Panc1 (cell line): ENCODE results near the gene CCSAP. TPM values are rescaled to one million over a fixed set of nuclear protein-coding genes. Genes with fewer than 3 reads are reported as not detected.

Experiments
- ATAC-seq: fragments of 200-7000 bp; cut with Tn5 transposase; 2 replicates; pipeline ENCODE4 v1.9.1; 2020; ENCODE audit warnings: mild to moderate bottlenecking, moderate library complexity
- BruUV-seq: library from RNA; stranded (reverse); fragments of 400-500 nt; replicated peaks from 2 replicates; lab custom pipeline; 2021; lab: Mats Ljungman, UMichigan
- CTCF ChIA-PET: fragments of 300-600 bp; sonication (Branson Sonifier 250); formaldehyde crosslinking; loops from one replicate; lab custom pipeline; 2022; ENCODE audit warnings: antibody characterized with exemption; lab: Charles Lee
- POLR2A ChIA-PET: fragments of 300-600 bp; sonication (Branson Sonifier 250); formaldehyde crosslinking; loops from one replicate; lab custom pipeline; 2022; ENCODE audit warnings: antibody characterized with exemption; lab: Charles Lee
- DNase-seq: peaks from one replicate; pipeline ENCODE4 v3.0.0-alpha.2; 2010; ENCODE audit warnings: low read depth, low spot score
- H3K27ac ChIP-seq: 2 replicates; pipeline ENCODE4 v1.5.1; 2011; ENCODE audit warnings: mild to moderate bottlenecking, low read length, inconsistent platforms
- H3K27me3 ChIP-seq: fragments of 200-500 bp; sonication (Bioruptor generic); 2 replicates; pipeline ENCODE4 v1.6.0; 2014; ENCODE audit warnings: low read length, inconsistent platforms; ENCODE audit not compliant: control insufficient read depth, insufficient read depth
- H3K36me3 ChIP-seq: fragments of 200-500 bp; sonication (Bioruptor generic); 2 replicates; pipeline ENCODE4 v1.5.1; 2014; ENCODE audit warnings: inconsistent platforms, mild to moderate bottlenecking, low read length, moderate library complexity; ENCODE audit not compliant: control insufficient read depth, insufficient read depth
- H3K4me1 ChIP-seq: 2 replicates; pipeline ENCODE4 v1.5.1; 2011; ENCODE audit warnings: inconsistent platforms, mild to moderate bottlenecking, low read length, moderate library complexity; ENCODE audit not compliant: control insufficient read depth, insufficient read depth
- H3K4me3 ChIP-seq, 2 experiments: 2 replicates each; pipeline ENCODE4 v1.5.1; 2011 to 2012; ENCODE audit warnings: low read depth in 2 of 2, low read length in 2 of 2, mild to moderate bottlenecking in 2 of 2, inconsistent platforms in 1 of 2, moderate library complexity in 1 of 2
- H3K9me3 ChIP-seq: fragments of 200-500 bp; sonication (Bioruptor generic); 2 replicates; pipeline ENCODE4 v1.5.1; 2014; ENCODE audit warnings: low read depth, mild to moderate bottlenecking, inconsistent platforms, low read length, moderate library complexity; ENCODE audit not compliant: control insufficient read depth, insufficient read depth
- CTCF ChIP-seq: fragments of 450-650 bp; IDR thresholded peaks from 2 replicates; pipeline ENCODE4 v1.5.1; 2017; ENCODE audit warnings: mild to moderate bottlenecking
- POLR2AphosphoS5 ChIP-seq: IDR thresholded peaks from 2 replicates; pipeline ENCODE4 v1.6.1; 2012; ENCODE audit warnings: mild to moderate bottlenecking, low read depth, low read length, moderate library complexity
- REST ChIP-seq, 2 experiments: IDR thresholded peaks; 2 replicates each; pipeline ENCODE4 v1.6.1; 2011 to 2012; ENCODE audit warnings: low read depth in 2 of 2, control low read depth in 1 of 2, low read length in 1 of 2, mild to moderate bottlenecking in 1 of 2, moderate library complexity in 1 of 2; ENCODE audit not compliant: insufficient read depth in 1 of 2
- SIN3A ChIP-seq: IDR thresholded peaks from 2 replicates; pipeline ENCODE4 v1.6.1; 2012; ENCODE audit warnings: low read depth, mild to moderate bottlenecking, low read length, moderate library complexity, borderline replicate concordance; ENCODE audit not compliant: insufficient read depth
- TCF7L2 ChIP-seq: IDR thresholded peaks from 2 replicates; pipeline ENCODE4 v1.6.1; 2011; ENCODE audit warnings: mild to moderate bottlenecking, low read depth, low read length, inconsistent platforms
- in situ Hi-C: cut with HindIII; loops from 2 replicates; pipeline ENCODE4 v1.10.0; 2016; ENCODE audit warnings: low sequenced_read_pairs, low pct_unique_long_range_greater_than_20kb
- intact Hi-C: fragments of 100-400 bp; cut with micrococcal nuclease; formaldehyde crosslinking; loops from one replicate; pipeline ENCODE4 v1.10.0; 2022; ENCODE audit not compliant: unreplicated experiment
- total RNA-seq: library from RNA; stranded (reverse); gene quantifications from one replicate; pipeline ENCODE4 v1.2.1, GENCODE V29; 2021; ENCODE audit not compliant: unreplicated experiment

Gene CCSAP
- total RNA-seq, 1 experiment from 2014 or later: 11.6 TPM

- no TSS peak for BruUV-seq
- Histone ChIP-seq H3K9me3 (no peaks in the 10 kb centered on the region), H3K4me3 (no peak overlapping the region), H3K27me3 (no peaks in the 10 kb centered on the region), H3K4me1 (no peaks in the 10 kb centered on the region), H3K36me3 (peaks cover 12% of the 10 kb centered on the region), H3K27ac (no peak overlapping the region)
- in situ Hi-C loops (no loop called here), intact Hi-C loops (no loop called here)
- ChIA-PET POLR2A (no interaction called here), CTCF (no interaction called here)
- ATAC-seq (no peak), DNase-seq (no peak)
- TF ChIP-seq CTCF (no peak), SIN3A (no peak), POLR2AphosphoS5 (no peak), TCF7L2 (no peak), REST (IDR thresholded peaks at IDR 0.05; ENCODE audit: insufficient read depth in 1 of 2, low read depth in 2 of 2, low read length in 1 of 2) (no peak)
Measured at GRCh38 chr1:229326601-229327000, 16.2 kb downstream of the CCSAP start.

GRCh38 chr1:229325853-229326487 lies 16.9 kb downstream of the CCSAP start:
- BruUV-seq: no TSS peak
- no peak for ATAC-seq
- no peaks in the 10 kb centered on the region for H3K4me1 ChIP-seq
- intact Hi-C loops (no loop called here), in situ Hi-C loops (no loop called here)
- POLR2A ChIA-PET: no interaction called here
- no peak for DNase-seq
- H3K4me3 ChIP-seq: no peak overlapping the region
- no peak for TF ChIP-seq TCF7L2
- no peak for TF ChIP-seq CTCF
- TF ChIP-seq REST (IDR thresholded peaks at IDR 0.05; ENCODE audit: insufficient read depth in 1 of 2, low read depth in 2 of 2, low read length in 1 of 2): no peak
- no peak for TF ChIP-seq SIN3A
- TF ChIP-seq POLR2AphosphoS5: no peak
- no peaks in the 10 kb centered on the region for H3K27me3 ChIP-seq
- H3K36me3 ChIP-seq: peaks cover 13% of the 10 kb centered on the region
- no peaks in the 10 kb centered on the region for H3K9me3 ChIP-seq
- CTCF ChIA-PET: no interaction called here
- H3K27ac ChIP-seq: no peak overlapping the region
